HG02870 (cell line): Measurements from ENCODE around the gene SLC8A2.
"Not testable (repeated sequence)": the region's sequence is repeated elsewhere in the genome, so short reads cannot be mapped to it uniquely, and the experiment has no call there.

Source experiments
- ATAC-seq: cut with Tn5 transposase; IDR thresholded peaks from one replicate; pipeline ENCODE4 v1.9.1; 2021; ENCODE audit warnings: mild to moderate bottlenecking, moderate library complexity; ENCODE audit not compliant: unreplicated experiment

The SLC8A2 gene

DNA sequence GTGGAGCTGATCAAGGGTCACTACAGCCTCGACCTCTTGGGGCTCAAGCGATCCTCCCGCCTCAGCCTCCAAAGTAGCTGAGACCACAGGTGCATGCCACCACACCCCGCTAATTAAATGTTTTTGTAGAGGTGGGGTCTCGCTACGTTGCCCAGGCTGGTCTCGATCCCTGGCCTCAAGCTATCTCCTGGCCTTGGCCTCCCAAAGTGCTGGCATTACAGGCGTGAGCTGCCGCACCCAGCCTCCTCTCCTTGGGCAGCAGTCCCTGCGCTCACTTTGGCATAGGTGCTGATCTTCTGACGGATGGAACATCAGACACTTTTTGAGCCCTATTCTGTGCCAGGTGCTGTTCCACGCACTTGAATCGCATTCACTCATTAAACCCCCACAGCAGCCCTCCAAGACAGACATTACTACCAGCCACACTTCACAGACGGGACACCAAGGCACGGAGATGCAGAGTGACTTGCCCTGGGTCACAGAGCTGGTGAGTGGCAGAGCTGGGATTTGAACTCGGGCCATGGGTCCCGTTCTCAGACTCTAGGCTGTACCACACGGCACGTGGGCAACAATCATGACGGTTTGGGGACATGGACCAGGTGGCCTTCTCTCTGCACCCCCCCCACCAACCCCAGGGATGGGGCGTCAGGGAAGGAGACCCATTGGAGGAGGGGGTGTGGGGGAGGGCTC lies 55.6 kb downstream of the SLC8A2 start:
- no peak for ATAC-seq

DNA sequence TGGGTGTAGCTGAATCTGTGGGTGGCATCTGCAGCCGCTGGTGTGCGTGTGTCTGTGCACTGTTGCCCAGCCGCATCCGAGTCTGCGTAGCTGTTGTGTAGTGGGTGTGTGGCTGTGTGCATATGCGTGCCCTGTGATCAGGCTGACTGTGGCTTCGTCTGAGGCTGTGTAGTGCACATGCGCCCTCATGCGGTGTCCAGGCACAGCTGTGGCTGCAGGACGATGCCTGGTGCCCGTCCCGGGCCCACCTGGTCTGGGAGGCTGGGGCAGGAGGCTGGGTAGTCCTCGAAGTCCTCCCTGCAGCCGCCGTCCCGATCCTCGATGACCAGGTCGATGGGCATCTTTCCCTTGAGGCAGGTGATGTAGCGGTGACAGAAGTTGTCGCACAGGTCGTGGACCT lies 57.2 kb downstream of the SLC8A2 start:
- no peak for ATAC-seq

DNA sequence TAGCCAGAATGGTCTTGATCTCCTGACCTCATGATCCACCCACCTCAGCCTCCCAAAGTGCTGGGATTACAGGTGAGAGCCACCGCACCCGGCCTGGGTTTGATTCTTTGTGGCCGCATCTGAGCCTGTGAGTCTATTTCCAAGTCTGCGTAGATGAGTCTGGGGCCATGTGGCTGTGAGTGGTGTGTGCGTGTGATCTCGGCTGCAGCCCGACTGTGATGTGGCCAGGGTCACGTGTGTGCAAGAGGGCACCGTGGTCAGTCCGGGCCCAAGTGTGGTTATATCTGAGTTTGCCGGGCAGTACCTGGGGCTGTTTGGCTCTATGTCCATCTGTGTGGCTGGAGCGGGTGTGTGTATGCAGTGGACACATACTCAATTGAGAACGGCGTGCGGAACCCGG lies 57.8 kb downstream of the SLC8A2 start:
- no peak for ATAC-seq

DNA sequence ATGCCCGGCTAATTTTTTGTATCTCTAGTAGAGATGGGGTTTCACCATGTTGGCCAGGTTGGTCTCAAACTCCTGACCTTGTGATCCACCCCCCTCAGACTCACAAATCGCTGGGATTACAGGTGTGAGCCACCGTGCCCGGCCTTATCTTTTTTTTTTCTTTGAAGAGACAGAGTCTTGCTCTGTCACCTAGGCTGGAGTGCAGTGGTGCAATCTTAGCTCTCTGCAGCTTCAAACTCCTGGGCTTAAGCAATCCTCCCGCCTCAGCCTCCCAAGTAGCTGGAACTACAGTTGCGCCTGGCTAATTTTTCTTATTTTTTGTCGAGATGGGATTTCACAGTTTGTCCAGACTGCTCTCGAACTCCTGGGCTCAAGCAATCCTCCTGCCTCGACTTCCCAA lies 60.0 kb downstream of the SLC8A2 start:
- not testable (repeated sequence) for ATAC-seq

DNA sequence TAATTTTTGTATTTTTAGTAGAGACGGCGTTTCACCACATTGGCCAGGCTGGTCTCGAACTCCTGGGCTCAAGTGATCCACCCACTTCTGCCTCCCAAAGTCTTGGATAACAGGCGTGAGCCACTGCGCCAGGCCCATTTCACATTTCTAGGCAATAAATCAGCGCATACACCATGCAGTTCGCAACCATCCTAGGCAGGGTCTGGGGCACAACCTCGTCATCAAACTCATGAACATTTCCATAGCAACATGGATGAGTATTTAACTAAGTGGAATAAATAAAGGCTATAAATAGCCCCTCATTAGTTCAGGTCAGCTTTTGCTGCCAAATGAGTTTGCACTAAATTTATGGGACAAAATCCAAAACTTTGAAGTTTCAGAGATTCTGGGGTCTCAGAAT lies 60.6 kb downstream of the SLC8A2 start:
- no peak for ATAC-seq

DNA sequence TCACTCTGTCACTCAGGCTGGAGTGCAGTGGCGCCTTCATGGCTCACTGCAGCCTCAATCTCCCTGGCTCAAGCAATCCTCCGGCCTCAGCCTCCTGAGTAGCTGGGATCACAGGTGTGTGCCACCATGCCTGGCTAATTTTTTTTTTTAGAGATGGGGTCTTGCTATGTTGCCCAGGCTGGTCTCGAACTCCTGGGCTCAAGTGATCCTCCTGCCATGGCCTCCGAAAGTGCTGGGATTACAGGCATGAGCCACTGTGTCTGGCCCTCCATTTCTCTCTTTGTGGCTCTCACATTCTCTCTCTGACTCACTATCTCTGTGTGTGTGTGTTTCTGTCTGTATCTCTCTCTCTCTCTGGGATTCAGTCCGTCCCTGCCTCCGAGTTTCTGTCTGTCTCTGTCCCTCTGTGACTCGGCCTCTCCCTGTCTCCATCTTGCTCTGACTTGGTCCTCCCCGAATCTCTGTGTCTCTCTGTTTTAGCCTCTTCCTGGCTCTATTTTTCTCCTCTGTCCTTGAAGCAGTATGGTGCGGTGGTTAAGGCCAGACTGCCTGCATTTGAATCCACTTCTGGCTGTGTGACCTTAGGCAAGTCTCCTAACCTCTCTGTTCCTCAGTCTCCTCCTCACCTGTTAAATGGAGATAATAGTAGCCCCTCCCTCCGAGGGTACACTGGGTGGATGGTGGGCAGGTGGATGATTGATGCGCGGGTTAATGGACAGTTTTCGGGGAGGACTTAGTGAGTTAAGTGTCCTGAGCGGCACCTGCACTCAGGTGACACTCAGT lies 63.3 kb downstream of the SLC8A2 start:
- ATAC-seq: no peak

DNA sequence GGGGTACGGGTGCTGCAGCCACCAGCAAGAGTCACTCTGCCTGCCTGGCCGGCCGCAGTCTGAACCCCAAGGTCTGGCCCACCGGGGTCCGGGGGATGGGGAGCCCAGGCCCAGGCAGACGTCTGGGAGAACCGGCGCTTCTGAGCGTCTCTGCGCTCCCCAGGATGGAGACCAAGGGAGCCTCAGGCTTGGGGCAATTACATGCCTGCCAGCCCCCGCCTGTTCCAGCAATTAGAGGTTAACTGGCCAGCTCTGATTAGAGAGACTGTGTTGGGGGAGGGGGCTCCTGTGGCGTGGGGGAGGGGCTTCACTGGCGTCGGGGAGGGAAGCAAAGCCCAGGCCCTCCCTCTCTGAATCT lies 64.3 kb downstream of the SLC8A2 start:
- ATAC-seq: no peak

DNA sequence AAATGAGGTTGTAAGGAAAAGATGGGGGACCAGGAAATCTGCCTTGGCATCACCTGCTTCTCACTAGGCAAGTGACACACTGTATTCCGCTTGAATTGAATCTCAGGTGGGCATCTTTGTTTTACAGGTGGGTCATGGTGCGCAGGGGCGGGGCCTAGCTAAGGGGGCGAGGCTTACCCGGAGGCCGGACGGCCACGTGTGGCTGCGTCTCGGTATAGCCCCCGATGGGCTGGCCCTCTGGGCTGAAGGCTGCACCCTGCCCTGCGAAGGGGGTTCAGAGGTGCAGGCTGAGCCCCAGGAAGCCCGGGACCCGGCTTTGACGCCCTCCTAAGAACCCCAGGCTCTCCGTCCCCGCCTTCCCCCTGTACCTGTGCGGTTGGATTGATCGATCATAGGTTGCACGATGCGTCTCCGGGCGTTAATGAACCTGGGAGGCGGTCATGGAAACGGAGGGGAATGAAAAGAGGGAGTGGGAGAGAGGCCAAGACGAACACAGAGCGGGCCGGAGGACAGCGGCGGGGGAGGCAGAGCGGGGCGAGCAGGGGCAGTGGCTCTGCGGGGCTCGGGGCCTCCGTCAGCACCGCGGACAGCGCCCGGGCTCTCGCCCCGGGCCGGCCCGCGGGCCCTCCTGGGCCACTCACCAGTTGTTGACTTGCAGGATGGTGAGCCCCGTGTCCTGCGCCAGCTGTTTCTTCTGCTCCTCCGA lies 64.8 kb downstream of the SLC8A2 start:
- no peak for ATAC-seq

DNA sequence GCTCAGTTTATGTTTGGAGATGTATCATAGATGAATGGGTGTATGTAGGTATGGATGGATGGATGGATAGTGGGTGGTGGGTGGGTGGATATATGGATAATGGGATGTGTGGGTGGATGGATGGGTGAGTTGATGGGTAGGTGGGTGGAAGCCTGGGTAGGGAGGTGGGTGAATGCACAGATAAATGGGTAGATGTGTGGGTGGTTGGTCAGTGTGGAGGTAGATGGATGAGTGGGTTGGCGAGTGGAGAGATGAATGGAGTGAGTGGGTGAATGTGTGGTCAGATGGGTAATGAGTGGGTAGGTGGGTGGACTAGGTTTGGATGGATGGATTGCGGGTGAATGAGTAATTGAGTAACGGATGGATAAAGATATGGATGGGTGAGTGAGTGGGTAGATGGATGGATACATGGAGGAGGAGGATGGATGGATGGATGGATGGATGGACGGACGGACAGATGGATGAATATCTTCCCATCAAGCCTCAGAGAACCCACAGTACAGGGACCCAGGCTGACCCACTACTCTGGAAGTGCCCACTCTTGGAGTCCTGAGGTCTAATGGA lies 65.8 kb downstream of the SLC8A2 start:
- no peak for ATAC-seq

DNA sequence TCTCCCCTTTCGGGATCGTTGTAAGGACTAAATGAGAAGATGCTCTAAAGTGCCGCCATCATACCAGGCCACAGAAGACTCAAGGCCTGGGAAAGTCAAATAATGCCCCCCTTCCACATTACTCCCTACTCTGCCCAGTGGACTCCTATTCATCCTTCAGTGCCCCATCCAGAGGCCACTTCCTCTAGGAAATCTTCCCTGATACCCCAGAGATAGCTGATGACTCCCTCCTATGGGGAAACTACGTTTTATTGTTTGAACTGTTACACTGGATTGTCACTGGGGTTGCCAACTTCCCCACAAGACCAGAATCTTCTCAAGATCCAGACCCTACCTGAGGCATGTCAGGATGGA lies 66.5 kb downstream of the SLC8A2 start:
- ATAC-seq: no peak

DNA sequence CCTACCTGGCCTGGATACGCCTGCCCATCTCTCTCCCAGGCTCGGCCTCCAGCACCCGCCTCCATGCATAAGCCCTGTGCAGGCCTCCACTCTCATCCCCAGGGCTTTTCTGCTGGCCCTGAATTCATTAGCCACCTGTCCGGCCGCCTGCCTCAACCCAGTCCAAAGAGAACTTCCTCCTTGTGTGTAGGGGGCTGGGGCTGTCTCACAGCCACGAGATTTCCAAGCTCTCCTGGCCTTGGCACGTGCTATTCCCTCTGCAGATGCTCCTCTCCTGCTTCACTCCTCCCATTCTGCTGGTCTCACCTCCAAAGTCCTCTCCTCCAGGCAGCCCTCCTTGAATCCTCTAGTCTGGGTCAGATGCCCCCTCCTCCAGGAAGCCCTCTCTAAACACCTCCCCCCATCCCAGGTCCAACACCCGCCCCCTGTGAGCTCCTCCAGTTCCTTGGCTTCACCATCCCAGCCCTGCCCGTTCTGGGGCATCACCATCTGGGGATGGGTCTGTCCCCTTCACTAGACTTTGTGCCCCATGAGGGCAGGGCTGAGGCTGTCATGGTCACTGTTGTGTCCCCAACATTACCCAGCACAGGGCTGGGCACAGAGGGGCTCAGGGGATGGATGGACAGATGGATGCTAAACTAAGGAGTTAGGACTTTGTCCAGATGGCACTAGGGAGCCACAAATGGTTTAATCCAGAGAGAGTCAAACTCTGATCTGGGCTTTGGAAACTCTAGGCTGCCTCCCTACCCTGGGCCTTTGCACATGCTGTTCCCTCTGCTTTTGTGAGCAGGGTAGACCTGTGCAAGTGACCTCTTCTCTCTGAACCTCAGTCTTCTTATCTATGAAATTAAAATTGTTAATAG lies 67.1 kb downstream of the SLC8A2 start:
- ATAC-seq: no peak

DNA sequence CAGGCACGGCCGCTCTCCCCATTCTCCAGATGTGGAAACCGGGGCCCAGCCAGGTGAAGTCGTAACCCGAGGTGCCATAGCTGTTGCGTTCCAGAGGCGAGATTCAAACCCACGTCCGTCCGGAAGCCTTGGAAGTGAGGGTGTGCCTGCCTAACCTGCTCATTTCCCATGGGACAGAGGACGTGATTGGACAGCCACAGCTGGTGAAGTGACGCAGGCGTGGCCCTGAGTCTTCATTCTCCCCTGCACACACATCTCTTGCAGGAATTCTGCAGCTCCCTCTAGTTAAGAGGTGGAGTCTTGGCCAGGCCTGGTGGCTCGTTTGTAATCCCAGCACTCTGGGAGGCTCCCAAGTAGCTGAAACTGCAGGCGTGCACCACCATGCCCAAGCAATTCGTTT lies 69.2 kb downstream of the SLC8A2 start:
- ATAC-seq: no peak

DNA sequence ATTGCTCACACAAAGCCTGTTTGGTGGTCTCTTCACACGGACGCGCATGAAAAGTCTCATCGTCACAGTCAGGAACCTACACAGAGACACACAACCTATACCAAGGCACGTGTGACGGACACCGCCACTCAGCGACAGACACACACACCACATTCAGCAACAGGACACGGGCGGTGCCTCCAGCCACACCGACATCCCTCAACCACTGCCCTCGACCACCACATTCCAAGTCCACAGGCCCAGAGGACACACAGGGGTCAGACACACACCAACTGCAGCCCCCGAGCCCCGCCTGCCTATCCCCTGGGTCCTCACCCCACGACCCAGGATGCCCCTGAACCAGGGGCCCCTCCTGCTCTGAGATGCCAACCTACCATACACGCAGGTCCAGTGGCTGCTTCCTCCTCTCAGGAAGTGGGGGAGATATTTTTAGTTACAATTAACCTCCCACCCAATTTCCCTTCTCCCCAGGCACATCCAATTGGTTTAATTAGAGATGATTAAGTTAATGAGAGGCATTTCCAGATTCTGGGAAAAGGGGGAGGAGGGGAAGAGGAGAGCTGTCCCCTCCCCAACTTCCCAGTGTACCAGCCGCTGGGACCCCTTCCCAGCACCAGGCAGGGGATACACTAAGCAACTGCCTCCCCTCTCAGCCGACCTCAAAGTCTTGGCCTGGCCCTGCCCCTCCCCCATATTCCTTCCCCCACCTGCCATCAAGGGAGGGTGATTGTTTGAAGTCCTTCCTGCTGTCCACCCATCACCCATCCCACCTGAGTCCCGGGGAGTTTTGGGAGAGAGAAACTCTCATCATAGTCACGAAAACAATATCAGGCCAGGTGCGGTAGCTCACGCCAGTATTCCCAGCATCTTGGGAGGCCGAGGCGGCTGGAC lies 72.7 kb downstream of the SLC8A2 start:
- no peak for ATAC-seq

DNA sequence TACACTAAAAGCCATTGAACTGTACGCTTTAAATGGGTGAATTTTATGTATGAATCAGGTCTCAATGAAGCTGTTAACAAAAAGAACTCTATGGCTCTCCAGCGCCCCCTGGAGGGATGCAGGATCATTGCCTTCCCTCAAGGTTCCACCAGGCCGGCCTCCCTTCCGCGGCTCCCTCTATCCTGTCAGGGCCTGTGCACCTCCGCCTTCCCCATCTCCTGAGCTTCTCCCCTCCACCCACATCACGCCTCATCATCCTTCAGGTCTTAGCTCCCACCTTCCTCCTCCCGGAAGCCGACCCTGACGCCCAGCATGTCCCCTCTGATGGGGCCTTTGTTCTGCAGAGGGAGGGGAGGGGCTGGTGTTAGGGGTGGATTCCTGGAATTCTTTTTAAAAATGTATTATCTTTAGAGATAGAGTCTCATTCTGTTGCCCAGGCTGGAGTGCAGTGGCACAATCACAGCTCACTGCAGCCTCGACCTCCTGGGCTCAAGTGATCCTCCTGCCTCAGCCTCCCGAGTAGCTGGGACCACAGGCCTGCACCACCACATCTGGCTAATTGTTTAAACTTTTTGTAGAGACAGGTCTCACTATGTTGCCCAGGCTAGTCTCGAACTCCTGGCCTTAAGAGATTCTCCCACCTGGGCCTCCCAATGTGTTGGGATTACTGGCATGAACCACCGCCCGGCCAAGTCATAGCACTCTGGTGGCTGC lies 80.0 kb downstream of the SLC8A2 start:
- ATAC-seq: no peak

DNA sequence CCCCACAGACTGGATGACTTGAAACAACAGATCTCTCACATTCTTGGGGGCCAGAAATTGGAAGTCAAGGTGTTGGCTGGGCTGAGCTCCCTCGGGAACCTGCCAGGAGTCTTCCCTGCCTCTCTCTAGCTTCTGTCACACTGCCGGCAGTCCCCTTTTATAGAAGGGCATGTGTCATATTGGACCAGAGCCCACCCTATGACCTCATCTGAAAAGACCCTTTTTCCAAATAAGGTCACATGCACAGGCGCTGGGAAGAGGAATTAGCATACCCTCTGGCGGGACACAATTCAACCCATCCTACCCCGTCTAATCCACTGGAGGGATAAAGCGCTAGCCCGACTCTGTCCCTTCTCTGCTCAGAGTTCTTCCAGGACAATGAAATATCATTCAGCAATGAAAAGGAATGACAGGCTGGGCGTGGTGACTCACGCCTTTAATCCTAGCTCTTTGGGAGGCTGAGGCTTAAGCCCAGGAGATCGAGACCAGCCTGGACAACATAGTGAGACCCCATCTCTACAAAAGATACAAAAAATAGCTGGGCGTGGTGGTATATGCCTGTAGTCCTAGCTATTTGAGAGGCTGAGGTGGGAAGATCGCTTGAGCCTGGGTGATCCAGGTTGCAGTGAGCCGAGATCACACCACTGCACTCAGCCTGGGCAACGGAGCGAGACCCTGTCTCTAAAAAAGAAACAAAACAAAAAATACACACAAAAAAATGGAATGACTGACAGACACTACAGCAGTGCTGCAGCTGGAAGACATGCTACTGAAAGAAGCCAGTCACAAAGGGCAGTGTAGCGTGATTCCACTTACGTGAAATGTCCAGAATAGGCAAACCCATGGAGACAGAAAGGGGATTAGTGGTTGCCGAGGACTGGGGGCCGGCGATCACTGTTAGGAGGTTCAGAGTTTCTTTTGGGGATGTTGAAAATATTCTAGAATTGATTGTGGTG lies 80.9 kb downstream of the SLC8A2 start:
- ATAC-seq: no peak

DNA sequence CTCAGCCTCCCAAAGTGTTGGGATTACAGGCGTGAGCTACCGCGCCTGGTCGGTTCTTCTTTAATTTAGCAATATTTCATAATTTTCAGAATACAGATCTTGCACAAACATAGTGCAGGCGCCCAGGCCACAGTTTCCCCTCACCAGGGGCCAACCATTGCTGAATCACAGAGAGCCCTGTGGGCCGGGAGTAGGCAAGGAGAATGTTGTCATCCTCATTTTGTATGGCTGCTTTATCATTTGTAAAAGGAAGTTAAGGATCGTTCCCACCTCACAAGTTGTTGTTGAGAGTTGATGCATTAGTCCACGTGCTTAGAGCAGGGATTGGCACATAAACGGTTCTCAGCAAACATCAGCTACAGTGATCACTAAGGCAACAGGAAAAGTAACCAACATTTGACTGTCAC lies 82.5 kb downstream of the SLC8A2 start:
- ATAC-seq: no peak

DNA sequence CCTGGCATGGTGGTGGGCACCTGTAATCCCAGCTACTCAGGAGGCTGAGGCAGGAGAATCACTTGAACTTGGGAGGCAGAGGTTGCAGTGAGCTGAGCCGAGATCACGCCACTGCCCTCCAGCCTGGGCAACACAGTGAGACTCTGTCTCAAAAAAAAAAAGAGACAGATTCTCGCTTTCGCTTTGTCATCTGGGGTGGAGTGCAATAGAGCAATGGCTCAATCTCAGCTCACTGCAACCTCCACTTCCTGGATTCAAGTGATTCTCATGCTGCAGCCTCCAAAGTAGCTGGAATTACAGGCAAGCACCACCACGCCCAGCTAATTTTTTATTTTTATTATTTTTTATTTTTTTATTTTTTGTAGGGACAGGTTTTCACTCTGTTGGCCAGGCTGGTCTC lies 83.0 kb downstream of the SLC8A2 start:
- ATAC-seq: not testable (repeated sequence)

DNA sequence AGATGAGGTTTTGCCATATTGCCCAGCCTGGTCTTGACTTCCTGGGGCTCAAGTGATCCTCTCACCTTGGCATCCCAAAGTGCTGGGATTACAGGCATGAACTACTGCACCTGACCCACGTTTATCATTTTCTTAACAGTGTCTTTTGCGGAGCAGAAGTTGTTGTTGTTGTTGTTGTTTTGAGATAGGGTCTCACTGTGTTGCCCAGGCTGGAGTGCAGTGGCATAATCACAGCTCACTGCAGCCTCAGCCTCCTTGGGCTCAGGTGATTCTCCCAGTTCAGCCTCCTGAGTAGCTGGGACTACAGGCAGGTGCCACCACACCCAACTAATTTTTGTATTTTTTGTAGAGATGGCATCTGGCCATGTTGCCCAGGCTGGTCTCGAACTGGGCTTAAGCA lies 84.1 kb downstream of the SLC8A2 start:
- not testable (repeated sequence) for ATAC-seq
